Gastrocnemius medialis (tissue), 4 donors: ENCODE data around the gene CD101. TPM values are rescaled to one million over a fixed set of nuclear protein-coding genes. Genes with fewer than 3 reads are reported as not detected.

ENCODE experiments used
- ATAC-seq, 2 donors: fragments of 150-250 bp; one replicate each; pipeline ENCODE4 v1.9.1; 2016
- DNase-seq, 2 donors: peaks; one replicate each; pipeline ENCODE4 v3.0.0-alpha.2; 2019
- H3K27ac ChIP-seq, 4 donors: fragments of 200-600 bp; sonication (generic); 1 replicate in 1 of 4; 2 replicates in 3 of 4; pipeline ENCODE4 v1.5.1; 2016 to 2018; ENCODE audit warnings: mild to moderate bottlenecking in 2 of 4, moderate library complexity in 1 of 4
- H3K27me3 ChIP-seq, 3 donors: fragments of 200-600 bp; sonication (generic) in 2 of 3; 1 replicate in 1 of 3; 2 replicates in 2 of 3; pipeline versions ENCODE4 v1.5.1 to v1.6.0; 2016 to 2019; ENCODE audit warnings: mild to moderate bottlenecking in 1 of 3, moderate library complexity in 1 of 3
- H3K36me3 ChIP-seq, 2 donors: fragments of 200-600 bp; sonication (generic) in 1 of 2; one replicate each; pipeline ENCODE4 v1.5.1; 2017 to 2018
- H3K4me1 ChIP-seq, 2 donors: fragments of 200-600 bp; sonication (generic) in 1 of 2; one replicate each; pipeline ENCODE4 v1.5.1; 2016 to 2017; ENCODE audit warnings: mild to moderate bottlenecking in 2 of 2
- H3K4me3 ChIP-seq, 4 donors: fragments of 200-600 bp; sonication (generic) in 3 of 4; 1 replicate in 1 of 4; 2 replicates in 3 of 4; pipeline ENCODE4 v1.5.1; 2016 to 2019; ENCODE audit warnings: mild to moderate bottlenecking in 2 of 4
- H3K9me3 ChIP-seq, 3 donors: fragments of 200-600 bp; sonication (generic) in 2 of 3; 1 replicate in 1 of 3; 2 replicates in 2 of 3; pipeline ENCODE4 v1.5.1; 2016 to 2019
- POLR2A ChIP-seq, 2 donors: fragments of 450-650 bp; IDR thresholded peaks; one replicate each; pipeline ENCODE4 v1.6.1; 2017; ENCODE audit warnings: antibody characterized with exemption in 2 of 2, mild to moderate bottlenecking in 2 of 2, moderate library complexity in 2 of 2
- in situ Hi-C, 4 donors: fragments of 200-750 bp; cut with MboI; loops; one replicate each; pipeline versions ENCODE4 v1.15.0 to v1.8.0; 2017; ENCODE audit warnings: low sequenced_read_pairs in 4 of 4
- intact Hi-C: fragments of 100-400 bp; cut with DNase I; formaldehyde crosslinking; loops from one replicate; pipeline ENCODE4 v1.15.1; 2023; ENCODE audit warnings: low total_unique reads
- total RNA-seq, 4 donors: library from RNA; depleted of rRNA; stranded (reverse); fragments of >200 nt; gene quantifications; one replicate each; pipeline versions ENCODE4 v1.1.0 to v1.2.3, GENCODE V29; 2016
- TF ChIP-seq, protein P1 (sequence below), 5 experiments: fragments of 450-650 bp in 3 of 5; fragments of 200-600 bp in 2 of 5; sonication (generic) in 2 of 5; IDR thresholded peaks in 4 of 5; conservative IDR thresholded peaks in 1 of 5; 1 replicate in 4 of 5; 2 replicates in 1 of 5; pipeline ENCODE4 v1.5.1; 2016 to 2019; ENCODE audit warnings: antibody characterized with exemption in 5 of 5, mild to moderate bottlenecking in 3 of 5, moderate library complexity in 3 of 5

CD101 gene
- total RNA-seq, 4 donors from 2014 or later, result 0.10 TPM; not detected in 3

DNA sequence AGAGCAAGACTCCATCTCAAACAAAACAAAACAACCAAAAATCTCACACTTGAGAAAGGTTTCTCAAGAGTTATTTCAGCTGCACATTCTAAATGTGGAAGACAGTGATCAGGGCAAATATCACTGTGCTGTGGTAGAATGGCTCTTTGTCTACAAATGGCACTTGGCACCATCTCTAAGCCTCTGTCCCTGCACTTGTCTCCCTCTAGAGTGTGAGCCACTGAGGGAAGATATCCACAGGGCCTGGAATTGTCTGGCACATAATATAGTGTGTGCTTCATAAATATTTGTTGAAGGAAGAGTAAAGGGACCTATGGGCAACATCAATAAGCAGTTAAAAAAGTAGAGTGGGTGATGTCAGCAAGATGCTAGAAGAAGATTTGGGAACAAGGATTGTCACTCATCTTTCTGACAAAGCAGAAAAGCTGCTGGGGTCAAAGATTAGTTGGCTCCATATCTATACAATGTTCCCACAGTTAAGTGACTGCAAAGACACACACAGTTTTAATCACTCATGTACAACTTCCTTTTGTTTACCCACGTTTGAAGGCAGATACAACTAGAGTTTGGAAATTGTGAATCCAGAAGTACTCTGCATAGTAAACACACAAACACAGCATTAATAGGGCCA is 19.1 kb downstream of the CD101 start:
- no peak for ATAC-seq

DNA sequence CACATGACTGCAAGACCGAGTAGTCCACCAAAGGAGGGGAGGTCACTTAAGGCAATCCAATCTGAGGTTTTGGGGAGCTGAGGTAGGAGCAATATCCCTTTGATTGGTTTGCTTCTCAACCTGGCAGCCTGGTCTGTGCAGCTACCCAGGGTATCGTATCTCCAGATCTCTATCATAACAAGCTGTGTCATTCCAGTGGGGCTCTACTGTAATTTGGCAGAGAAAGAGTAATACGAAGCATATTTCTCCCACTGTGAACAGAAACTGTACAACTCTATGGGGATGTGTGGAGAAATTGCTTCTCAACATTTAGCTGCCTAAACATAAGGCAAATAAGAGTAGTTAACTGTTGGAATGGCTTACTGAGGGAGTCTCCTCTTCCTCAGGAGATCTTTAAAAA is 20.6 kb downstream of the CD101 start:
- H3K4me1 ChIP-seq, result peaks cover 0 to 4% of the 10 kb centered on the region in 2 donors
- no peak for ATAC-seq
- in situ Hi-C loops, result no loop called here
- H3K4me3 ChIP-seq, result no peak overlapping the region
- no peaks in the 10 kb centered on the region for H3K9me3 ChIP-seq
- intact Hi-C loops, result no loop called here
- no peaks in the 10 kb centered on the region for H3K27me3 ChIP-seq
- no peaks in the 10 kb centered on the region for H3K36me3 ChIP-seq
- DNase-seq, result no peak
- TF ChIP-seq, protein P1, sequence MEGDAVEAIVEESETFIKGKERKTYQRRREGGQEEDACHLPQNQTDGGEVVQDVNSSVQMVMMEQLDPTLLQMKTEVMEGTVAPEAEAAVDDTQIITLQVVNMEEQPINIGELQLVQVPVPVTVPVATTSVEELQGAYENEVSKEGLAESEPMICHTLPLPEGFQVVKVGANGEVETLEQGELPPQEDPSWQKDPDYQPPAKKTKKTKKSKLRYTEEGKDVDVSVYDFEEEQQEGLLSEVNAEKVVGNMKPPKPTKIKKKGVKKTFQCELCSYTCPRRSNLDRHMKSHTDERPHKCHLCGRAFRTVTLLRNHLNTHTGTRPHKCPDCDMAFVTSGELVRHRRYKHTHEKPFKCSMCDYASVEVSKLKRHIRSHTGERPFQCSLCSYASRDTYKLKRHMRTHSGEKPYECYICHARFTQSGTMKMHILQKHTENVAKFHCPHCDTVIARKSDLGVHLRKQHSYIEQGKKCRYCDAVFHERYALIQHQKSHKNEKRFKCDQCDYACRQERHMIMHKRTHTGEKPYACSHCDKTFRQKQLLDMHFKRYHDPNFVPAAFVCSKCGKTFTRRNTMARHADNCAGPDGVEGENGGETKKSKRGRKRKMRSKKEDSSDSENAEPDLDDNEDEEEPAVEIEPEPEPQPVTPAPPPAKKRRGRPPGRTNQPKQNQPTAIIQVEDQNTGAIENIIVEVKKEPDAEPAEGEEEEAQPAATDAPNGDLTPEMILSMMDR (IDR thresholded peaks at IDR 0.05 in 4 of 5, conservative IDR thresholded peaks at IDR 0.05 in 1 of 5), result no peak
- no peak for TF ChIP-seq POLR2A (IDR thresholded peaks at IDR 0.05)
- H3K27ac ChIP-seq, result no peak overlapping the region

More for the DNA sequence above, 19.1 kb downstream of the CD101 start:
- H3K36me3 ChIP-seq, result no peaks in the 10 kb centered on the region
- no peaks in the 10 kb centered on the region for H3K9me3 ChIP-seq
- no peak overlapping the region for H3K4me3 ChIP-seq
- TF ChIP-seq, protein P1 (IDR thresholded peaks at IDR 0.05 in 4 of 5, conservative IDR thresholded peaks at IDR 0.05 in 1 of 5), result no peak
- TF ChIP-seq POLR2A (IDR thresholded peaks at IDR 0.05), result no peak
- H3K27ac ChIP-seq, result no peak overlapping the region
- no peaks in the 10 kb centered on the region for H3K27me3 ChIP-seq
- intact Hi-C loops (no loop called here), in situ Hi-C loops (no loop called here)
- no peak for DNase-seq
- no peaks in the 10 kb centered on the region for H3K4me1 ChIP-seq

DNA sequence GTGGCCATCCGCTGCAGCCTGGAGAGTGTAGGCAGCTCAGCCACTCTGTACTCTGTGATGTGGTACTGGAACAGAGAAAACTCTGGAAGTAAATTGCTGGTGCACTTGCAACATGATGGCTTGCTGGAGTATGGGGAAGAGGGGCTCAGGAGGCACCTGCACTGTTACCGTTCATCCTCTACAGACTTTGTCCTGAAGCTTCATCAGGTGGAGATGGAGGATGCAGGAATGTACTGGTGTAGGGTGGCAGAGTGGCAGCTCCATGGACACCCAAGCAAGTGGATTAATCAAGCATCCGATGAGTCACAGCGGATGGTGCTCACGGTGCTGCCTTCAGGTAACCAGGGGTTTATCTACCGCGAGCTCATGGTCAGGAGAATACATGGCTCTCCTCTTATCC is 24.0 kb downstream of the CD101 start:
- in situ Hi-C loops, result loop anchor here in 1 of 4 donors (25.0 kb wide), 1 partner anchor 438 kb away; no protein-coding TSS in a partner anchor
- no peak overlapping the region for H3K4me3 ChIP-seq
- H3K27me3 ChIP-seq, result no peaks in the 10 kb centered on the region
- TF ChIP-seq, protein P1 (IDR thresholded peaks at IDR 0.05 in 4 of 5, conservative IDR thresholded peaks at IDR 0.05 in 1 of 5), result no peak
- no peak for TF ChIP-seq POLR2A (IDR thresholded peaks at IDR 0.05)
- intact Hi-C loops, result no loop called here
- no peak overlapping the region for H3K27ac ChIP-seq
- no peaks in the 10 kb centered on the region for H3K36me3 ChIP-seq
- H3K9me3 ChIP-seq, result no peaks in the 10 kb centered on the region
- DNase-seq (no peak), ATAC-seq (no peak)
- peaks cover 0 to 4% of the 10 kb centered on the region in 2 donors for H3K4me1 ChIP-seq

DNA sequence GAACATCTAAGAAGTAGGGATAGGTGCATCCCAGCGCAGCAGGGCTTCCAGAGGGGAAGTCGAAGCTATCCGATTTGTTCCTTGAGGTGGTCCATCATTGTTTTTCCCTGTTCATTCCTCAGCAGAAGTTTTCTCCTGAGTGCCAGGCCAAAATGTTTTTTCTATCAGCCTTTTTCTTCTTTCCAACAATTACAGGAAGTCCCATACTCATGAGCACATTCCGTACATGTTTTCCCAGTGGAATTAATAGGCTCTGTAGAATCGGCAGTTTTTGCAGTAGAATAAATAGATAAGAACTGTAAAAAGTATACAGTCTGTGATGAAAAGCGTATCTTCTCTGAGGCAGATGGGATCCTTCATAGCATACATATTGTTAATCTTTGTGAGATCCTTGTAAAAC is 24.8 kb downstream of the CD101 start:
- Histone ChIP-seq H3K4me1 (peaks cover 0 to 4% of the 10 kb centered on the region in 2 donors), H3K4me3 (no peak overlapping the region), H3K27me3 (no peaks in the 10 kb centered on the region), H3K36me3 (no peaks in the 10 kb centered on the region), H3K27ac (no peak overlapping the region), H3K9me3 (no peaks in the 10 kb centered on the region)
- TF ChIP-seq, protein P1 (IDR thresholded peaks at IDR 0.05 in 4 of 5, conservative IDR thresholded peaks at IDR 0.05 in 1 of 5), result no peak
- no peak for TF ChIP-seq POLR2A (IDR thresholded peaks at IDR 0.05)
- ATAC-seq (no peak), DNase-seq (no peak)
- intact Hi-C loops, result no loop called here
- in situ Hi-C loops, result loop anchor here in 1 of 4 donors (25.0 kb wide), 1 partner anchor 439 kb away; no protein-coding TSS in a partner anchor
